ENCODE measurements around the gene CGREF1. TPM values are rescaled to one million over a fixed set of nuclear protein-coding genes. Genes with fewer than 3 reads are reported as not detected.

The CGREF1 gene
- total RNA-seq, 1 donor from 2014 or later = 1.3 TPM

DNA sequence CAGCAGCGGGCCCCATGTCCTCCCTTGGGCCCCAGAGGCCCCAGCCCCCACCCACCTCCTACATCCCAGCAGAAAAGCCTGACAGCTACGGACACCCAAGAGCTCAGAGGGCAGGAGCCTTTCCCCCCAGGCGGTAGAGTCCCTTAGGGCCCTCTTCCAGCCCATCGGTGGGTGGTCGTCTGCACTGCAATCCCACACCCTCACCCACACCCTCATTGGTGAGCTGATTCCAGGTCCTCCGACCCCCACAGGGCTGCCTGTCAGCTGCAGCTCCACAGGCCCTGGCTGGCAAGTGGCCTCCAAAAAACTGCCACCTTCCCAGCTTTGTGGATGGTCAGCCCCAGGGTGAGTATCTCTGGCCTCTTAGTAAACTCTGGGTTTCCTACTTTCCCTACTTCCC lies 40.3 kb upstream of the CGREF1 start:
- no peak for DNase-seq
- no peaks in the 10 kb centered on the region for H3K4me1 Mint-ChIP-seq (ENCODE audit: low read depth, unreplicated experiment)
- H3K4me3 Mint-ChIP-seq (ENCODE audit: unreplicated experiment) = no peak overlapping the region
- H3K9me3 Mint-ChIP-seq (ENCODE audit: unreplicated experiment) = peaks cover under 1% of the 10 kb centered on the region
- peaks cover 6% of the 10 kb centered on the region for H3K27me3 Mint-ChIP-seq (ENCODE audit: unreplicated experiment)
- TF ChIP-seq, protein P1, sequence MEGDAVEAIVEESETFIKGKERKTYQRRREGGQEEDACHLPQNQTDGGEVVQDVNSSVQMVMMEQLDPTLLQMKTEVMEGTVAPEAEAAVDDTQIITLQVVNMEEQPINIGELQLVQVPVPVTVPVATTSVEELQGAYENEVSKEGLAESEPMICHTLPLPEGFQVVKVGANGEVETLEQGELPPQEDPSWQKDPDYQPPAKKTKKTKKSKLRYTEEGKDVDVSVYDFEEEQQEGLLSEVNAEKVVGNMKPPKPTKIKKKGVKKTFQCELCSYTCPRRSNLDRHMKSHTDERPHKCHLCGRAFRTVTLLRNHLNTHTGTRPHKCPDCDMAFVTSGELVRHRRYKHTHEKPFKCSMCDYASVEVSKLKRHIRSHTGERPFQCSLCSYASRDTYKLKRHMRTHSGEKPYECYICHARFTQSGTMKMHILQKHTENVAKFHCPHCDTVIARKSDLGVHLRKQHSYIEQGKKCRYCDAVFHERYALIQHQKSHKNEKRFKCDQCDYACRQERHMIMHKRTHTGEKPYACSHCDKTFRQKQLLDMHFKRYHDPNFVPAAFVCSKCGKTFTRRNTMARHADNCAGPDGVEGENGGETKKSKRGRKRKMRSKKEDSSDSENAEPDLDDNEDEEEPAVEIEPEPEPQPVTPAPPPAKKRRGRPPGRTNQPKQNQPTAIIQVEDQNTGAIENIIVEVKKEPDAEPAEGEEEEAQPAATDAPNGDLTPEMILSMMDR (IDR thresholded peaks at IDR 0.05; ENCODE audit: partially characterized antibody, unreplicated experiment) = no peak
- H3K36me3 Mint-ChIP-seq (ENCODE audit: unreplicated experiment) = no peaks in the 10 kb centered on the region
- no peak overlapping the region for H3K27ac Mint-ChIP-seq (ENCODE audit: unreplicated experiment)

DNA sequence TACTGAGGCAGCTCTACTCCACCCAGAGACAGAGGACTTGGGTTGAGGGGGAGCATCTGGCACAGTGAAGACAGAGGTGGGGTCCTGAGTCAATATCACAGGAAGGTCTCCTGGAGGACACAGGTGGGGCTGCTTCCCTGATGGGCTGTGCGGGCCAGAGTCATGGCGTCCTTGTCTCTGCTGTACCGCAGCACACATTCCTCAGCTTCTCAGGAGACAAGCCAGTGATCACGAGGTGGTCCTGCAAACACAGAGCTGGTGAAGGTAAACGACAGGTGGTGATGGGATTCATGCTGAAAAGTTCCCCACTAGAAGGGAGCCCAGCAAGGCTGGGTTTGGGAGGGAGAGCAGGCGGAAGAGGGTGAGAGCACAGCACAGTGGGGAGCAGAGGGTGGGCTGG lies 39.5 kb upstream of the CGREF1 start:
- no peak overlapping the region for H3K4me3 Mint-ChIP-seq (ENCODE audit: unreplicated experiment)
- H3K9me3 Mint-ChIP-seq (ENCODE audit: unreplicated experiment) = peaks cover 1% of the 10 kb centered on the region
- H3K27ac Mint-ChIP-seq (ENCODE audit: unreplicated experiment) = no peak overlapping the region
- H3K27me3 Mint-ChIP-seq (ENCODE audit: unreplicated experiment) = peaks cover 6% of the 10 kb centered on the region
- no peaks in the 10 kb centered on the region for H3K36me3 Mint-ChIP-seq (ENCODE audit: unreplicated experiment)
- TF ChIP-seq, protein P1 (IDR thresholded peaks at IDR 0.05; ENCODE audit: partially characterized antibody, unreplicated experiment) = no peak
- DNase-seq = no peak
- H3K4me1 Mint-ChIP-seq (ENCODE audit: low read depth, unreplicated experiment) = no peaks in the 10 kb centered on the region

DNA sequence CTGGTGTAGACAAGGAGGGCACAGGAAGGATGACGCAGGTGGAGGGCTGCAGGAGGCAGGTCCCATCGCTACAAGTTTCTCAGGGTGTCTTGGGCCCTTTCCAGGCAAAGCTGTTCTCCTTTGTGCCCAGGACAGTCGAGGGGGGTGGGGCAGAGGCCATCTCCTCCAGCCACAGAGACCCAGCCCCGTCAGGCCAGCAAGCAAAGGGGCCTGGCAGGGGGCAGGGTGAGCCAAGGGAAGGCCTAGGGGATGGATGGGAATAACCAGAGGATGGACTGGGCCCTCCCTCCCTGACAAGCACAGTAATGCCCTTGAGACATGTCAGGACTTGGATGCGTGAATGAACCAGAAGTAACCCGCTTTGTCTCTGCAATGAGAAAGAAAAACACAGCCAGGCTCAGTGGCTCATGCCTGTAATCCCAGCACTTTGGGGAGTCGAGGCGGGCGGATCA lies 36.2 kb upstream of the CGREF1 start:
- H3K9me3 Mint-ChIP-seq (ENCODE audit: unreplicated experiment) = peaks cover 1% of the 10 kb centered on the region

DNA sequence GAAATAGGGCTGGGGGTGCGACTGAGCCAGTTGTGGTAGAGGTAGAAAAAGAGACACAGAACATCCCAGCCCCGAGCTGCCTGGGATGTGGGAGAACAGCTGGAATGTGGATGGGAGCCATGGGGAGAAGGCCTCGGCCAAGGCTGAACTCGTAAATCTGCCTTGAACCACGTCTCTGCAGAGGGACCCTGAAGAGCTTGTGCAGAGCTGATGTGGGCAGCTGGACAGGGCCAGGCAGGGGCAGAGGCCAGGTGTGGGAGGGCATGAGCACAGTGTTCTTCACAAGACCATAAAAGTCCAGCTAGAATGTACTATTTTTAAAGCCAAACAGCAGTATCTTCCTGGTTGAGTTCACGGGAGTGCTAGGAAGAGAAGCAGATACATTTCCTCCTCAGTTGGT lies 35.6 kb upstream of the CGREF1 start:
- Mint-ChIP-seq H3K4me3 (ENCODE audit: unreplicated experiment) (no peak overlapping the region), H3K27ac (ENCODE audit: unreplicated experiment) (no peak overlapping the region)

More for the DNA sequence above, 36.2 kb upstream of the CGREF1 start:
- Mint-ChIP-seq H3K4me1 (ENCODE audit: low read depth, unreplicated experiment) (no peaks in the 10 kb centered on the region), H3K36me3 (ENCODE audit: unreplicated experiment) (no peaks in the 10 kb centered on the region), H3K4me3 (ENCODE audit: unreplicated experiment) (no peak overlapping the region), H3K27ac (ENCODE audit: unreplicated experiment) (no peak overlapping the region), H3K27me3 (ENCODE audit: unreplicated experiment) (peaks cover 6% of the 10 kb centered on the region)
- no peak for DNase-seq
- TF ChIP-seq, protein P1 (IDR thresholded peaks at IDR 0.05; ENCODE audit: partially characterized antibody, unreplicated experiment) = no peak

DNA sequence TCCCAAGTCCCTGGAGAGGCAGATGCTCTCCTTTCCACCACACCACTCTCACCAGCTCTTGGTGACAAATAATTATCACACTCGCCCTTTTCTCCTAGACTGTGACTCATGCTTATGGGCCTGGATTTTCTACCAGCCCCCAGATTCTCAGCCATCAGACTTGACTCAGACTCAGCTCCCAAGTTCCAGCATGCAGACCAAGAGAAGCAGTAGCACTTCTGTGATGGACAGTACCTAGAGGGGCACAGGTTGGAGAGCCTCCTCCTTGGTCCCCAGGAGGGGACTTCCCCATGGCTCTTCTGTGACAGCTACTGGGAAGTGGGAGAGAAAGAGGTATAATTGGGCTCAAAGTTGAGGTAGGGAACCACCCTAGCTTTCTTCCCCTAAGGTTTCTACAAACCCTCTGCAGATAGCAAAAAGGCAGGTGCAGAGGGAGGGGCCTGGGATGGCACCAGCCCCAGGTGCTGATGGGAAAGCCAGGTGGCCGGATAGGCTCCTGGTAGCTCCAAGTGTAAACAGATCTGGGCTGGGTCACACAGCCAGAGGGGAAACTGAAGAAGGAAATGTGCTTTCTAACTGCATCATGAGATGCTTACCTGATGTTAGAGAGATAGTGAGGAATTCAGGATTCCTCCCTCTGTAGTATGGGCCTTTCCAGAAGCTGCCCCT lies 34.0 kb upstream of the CGREF1 start:
- Mint-ChIP-seq H3K36me3 (ENCODE audit: unreplicated experiment) (no peaks in the 10 kb centered on the region), H3K9me3 (ENCODE audit: unreplicated experiment) (peaks cover 1% of the 10 kb centered on the region), H3K4me1 (ENCODE audit: low read depth, unreplicated experiment) (no peaks in the 10 kb centered on the region), H3K27ac (ENCODE audit: unreplicated experiment) (no peak overlapping the region), H3K4me3 (ENCODE audit: unreplicated experiment) (no peak overlapping the region), H3K27me3 (ENCODE audit: unreplicated experiment) (peaks cover 3% of the 10 kb centered on the region)
- no peak for DNase-seq
- TF ChIP-seq, protein P1 (IDR thresholded peaks at IDR 0.05; ENCODE audit: partially characterized antibody, unreplicated experiment) = no peak

More for the DNA sequence above, 35.6 kb upstream of the CGREF1 start:
- peaks cover 6% of the 10 kb centered on the region for H3K27me3 Mint-ChIP-seq (ENCODE audit: unreplicated experiment)
- TF ChIP-seq, protein P1 (IDR thresholded peaks at IDR 0.05; ENCODE audit: partially characterized antibody, unreplicated experiment) = no peak
- H3K4me1 Mint-ChIP-seq (ENCODE audit: low read depth, unreplicated experiment) = no peaks in the 10 kb centered on the region
- H3K36me3 Mint-ChIP-seq (ENCODE audit: unreplicated experiment) = no peaks in the 10 kb centered on the region
- no peak for DNase-seq
- H3K9me3 Mint-ChIP-seq (ENCODE audit: unreplicated experiment) = peaks cover 1% of the 10 kb centered on the region
